Measurements from ENCODE around the gene LRRC75B.
"Not testable (repeated sequence)": the region's sequence is repeated elsewhere in the genome, so short reads cannot be mapped to it uniquely, and the experiment has no call there.

GRCh38 chr22:24642307-24642706 lies 49.4 kb upstream of the LRRC75B start:
- not testable (repeated sequence) for TF ChIP-seq TBP (IDR thresholded peaks at IDR 0.05; ENCODE audit: low read depth, low read length); HDAC2 (IDR thresholded peaks at IDR 0.05; ENCODE audit: borderline replicate concordance in 1 of 2, low read depth in 2 of 2, low read length in 2 of 2); POLR2AphosphoS5 (IDR thresholded peaks at IDR 0.05; ENCODE audit: low read depth, low read length); EZH2 (IDR thresholded peaks at IDR 0.05; ENCODE audit: low read depth, low read length, severe bottlenecking); JUND (IDR thresholded peaks at IDR 0.05; ENCODE audit: low read length); JUN (IDR thresholded peaks at IDR 0.05; ENCODE audit: low read depth, low read length); SP1 (IDR thresholded peaks at IDR 0.05; ENCODE audit: low read depth, low read length); POLR2A (IDR thresholded peaks at IDR 0.05; ENCODE audit: control extremely low read depth in 1 of 2, low read depth in 2 of 2, low read length in 2 of 2); EP300 (IDR thresholded peaks at IDR 0.05; ENCODE audit: borderline replicate concordance in 1 of 2, low read depth in 2 of 2, low read length in 2 of 2); SP2 (IDR thresholded peaks at IDR 0.05; ENCODE audit: low read length); BACH1 (IDR thresholded peaks at IDR 0.05; ENCODE audit: low read length); ZNF274 (IDR thresholded peaks at IDR 0.05; ENCODE audit: borderline replicate concordance, extremely low read depth, low read length); HDAC6 (IDR thresholded peaks at IDR 0.05; ENCODE audit: low read depth, low read length)
- TF ChIP-seq, protein P1, sequence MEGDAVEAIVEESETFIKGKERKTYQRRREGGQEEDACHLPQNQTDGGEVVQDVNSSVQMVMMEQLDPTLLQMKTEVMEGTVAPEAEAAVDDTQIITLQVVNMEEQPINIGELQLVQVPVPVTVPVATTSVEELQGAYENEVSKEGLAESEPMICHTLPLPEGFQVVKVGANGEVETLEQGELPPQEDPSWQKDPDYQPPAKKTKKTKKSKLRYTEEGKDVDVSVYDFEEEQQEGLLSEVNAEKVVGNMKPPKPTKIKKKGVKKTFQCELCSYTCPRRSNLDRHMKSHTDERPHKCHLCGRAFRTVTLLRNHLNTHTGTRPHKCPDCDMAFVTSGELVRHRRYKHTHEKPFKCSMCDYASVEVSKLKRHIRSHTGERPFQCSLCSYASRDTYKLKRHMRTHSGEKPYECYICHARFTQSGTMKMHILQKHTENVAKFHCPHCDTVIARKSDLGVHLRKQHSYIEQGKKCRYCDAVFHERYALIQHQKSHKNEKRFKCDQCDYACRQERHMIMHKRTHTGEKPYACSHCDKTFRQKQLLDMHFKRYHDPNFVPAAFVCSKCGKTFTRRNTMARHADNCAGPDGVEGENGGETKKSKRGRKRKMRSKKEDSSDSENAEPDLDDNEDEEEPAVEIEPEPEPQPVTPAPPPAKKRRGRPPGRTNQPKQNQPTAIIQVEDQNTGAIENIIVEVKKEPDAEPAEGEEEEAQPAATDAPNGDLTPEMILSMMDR (IDR thresholded peaks at IDR 0.05; ENCODE audit: control extremely low read depth in 1 of 3, insufficient read depth in 1 of 3, low read depth in 1 of 3, low read length in 3 of 3), result not testable (repeated sequence)
